Stimulated activated CD4-positive, alpha-beta T cell treated with anti-CD3 and anti-CD28 coated beads, Interleukin-2, amount 100 ng/mL, for 48 hours (primary cell): ENCODE data around the gene PALM3.
"Not testable (repeated sequence)": the region's sequence is repeated elsewhere in the genome, so short reads cannot be mapped to it uniquely, and the experiment has no call there.

ENCODE experiments used
- DNase-seq, 2 donors: peaks; one replicate each; pipeline ENCODE4 v3.0.0-alpha.2; 2020

PALM3 gene

DNA sequence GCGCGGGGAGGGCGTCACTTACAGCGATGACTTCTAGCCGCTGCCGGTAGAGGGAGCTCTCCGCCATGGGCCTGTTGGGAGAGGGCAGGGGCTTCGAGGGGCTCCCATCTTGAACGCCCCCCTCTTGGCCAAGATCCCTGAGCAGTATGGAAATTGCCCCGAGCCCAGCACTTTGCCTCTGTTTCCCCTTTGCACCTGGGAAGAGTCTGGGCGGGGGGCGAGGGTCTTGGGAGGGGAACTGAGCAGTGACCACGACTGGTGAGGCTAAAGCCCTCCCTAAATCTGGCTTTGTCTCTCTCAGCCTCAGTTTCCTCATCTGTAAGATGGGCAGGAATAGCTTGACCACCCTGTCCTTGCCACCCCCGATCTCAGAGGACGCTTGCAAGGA, 2.8 kb downstream of the PALM3 start:
- peak; percentile 41 to 54 for DNase-seq

DNA sequence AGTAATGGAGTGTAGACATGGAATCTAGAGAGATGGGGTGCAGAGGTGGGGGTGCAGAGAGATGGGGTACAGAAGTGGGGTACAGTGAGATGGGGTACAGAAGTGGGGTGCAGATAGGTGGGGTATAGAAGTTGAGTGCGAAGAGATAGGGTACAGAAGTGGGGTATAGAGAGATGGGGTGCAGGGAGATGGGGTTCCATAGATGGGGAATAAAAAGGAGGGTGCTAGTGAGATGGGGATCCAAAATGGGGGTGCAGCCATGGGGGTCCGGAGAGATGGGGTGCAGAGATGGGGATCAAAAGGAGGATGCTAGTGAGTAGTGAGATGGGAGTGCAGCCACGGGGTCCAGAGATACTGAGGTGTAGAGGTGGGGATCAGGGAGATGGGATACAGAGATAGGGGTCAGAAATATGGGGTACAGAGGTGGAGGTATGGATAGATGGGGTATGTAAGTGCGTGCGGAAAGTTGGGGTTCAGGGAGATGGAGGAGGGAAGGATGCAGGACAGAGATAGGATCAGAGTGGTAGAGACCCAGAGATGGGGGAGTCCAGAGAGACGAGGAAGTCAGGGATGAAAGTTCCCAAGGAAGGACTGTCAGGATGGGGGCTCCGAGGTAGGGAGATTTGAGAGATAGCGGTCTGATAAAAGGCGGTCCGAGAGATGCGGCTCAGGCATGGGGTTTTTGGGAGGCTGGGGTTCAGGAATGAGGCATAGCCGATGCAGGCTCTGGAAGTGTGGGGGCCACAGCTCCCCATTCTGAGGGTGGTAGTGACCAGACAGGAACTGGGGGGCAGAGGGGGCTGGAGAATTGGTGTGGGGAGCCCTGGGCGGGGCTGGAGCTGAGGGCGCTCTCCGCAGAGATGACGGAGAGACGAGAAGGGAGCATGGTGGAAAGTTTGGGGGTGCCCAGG, 3.4 kb downstream of the PALM3 start:
- DNase-seq = no peak

- DNase-seq = no peak
Observed at GRCh38 chr19:14056741-14057356, 5.0 kb downstream of the PALM3 start.

DNA sequence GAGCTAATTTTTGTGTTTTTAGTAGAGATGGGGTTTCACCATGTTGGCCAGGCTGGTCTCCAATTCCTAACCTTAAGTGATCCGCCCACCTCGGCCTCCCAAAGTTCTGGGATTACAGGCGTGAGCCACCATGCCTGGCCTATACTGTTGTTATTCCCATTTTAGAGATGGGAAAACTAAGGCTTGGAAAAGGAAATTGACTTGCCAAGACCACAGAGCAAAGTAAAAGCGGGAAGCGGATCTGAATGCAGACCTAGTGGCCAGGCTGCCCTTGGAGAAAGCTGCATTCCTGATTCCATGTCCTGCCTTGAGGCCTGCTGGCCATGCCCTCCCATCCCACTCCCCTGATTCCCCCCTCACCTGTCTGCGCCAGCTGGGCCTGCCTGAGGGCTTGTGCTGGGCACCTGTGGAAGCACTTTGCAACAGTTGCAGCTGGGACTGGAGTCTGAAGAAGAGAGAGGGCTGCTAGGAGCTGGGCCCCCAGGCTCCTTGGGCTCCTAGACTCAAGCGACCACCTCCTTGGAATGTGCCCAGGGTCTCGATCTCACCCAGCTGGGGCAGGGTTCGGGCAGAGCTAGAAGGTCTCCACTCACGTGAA, 5.7 kb downstream of the PALM3 start:
- no peak for DNase-seq

DNA sequence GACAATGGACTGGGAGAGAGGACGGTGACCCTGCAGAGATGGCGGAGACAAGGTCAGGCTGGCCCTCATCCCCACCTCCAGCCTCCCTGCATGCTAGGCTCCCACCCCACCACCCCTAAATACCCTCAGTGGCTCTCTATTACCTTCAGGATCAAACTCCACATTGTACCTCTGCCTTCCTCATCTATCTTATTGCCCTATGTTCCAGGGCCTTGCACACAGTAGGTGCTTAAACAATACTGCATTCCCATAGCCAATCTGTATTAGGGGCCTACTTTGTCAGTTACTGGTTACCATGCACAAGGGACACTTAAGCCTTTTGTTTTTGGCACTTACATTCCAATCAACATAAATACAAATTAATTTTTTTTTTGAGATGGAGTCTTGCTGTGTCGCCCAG, 6.5 kb downstream of the PALM3 start:
- DNase-seq = no peak

- no peak for DNase-seq
Observed at GRCh38 chr19:14054721-14055120, 7.2 kb downstream of the PALM3 start.

DNA sequence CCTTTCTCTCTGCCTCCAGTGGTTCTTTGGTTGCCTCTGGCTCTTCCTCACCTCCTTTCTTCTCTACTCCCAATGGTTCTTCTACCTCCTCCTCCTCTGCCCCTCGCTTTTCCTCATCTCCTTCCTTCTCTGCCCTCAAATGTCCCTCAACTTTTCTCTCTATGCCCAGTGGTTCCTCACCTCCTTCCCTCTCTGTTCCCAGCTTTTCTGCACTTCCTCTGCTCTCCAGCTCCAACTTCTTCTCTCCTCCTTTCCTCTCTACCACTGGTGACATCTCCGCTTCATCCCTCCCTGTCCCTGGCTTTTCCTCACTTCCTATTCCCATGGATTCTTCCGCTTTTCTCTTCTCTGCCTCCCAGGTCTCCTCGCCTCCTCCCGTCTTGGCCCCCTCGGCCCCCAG, 7.8 kb downstream of the PALM3 start:
- DNase-seq = no peak

DNA sequence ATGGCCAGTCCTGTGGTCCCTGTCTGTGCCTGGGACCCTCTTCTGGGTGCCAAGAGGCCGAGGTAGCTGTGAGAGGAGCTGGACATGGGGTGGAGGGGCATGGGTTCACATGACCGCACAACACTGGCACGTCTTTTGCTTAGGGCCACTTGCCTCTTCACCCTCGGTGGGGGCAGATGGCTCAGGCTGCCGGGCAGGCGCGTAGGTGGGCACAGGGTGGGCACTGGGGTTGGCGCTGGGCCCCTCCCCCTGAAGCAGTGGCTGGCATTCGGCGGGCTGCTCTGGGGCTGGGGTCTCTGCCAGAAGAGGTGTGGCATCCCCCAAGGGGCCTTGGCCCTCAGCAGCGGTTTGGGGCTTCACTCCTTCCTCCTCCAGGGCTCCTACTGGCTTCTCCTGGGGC, 8.4 kb downstream of the PALM3 start:
- no peak for DNase-seq

DNA sequence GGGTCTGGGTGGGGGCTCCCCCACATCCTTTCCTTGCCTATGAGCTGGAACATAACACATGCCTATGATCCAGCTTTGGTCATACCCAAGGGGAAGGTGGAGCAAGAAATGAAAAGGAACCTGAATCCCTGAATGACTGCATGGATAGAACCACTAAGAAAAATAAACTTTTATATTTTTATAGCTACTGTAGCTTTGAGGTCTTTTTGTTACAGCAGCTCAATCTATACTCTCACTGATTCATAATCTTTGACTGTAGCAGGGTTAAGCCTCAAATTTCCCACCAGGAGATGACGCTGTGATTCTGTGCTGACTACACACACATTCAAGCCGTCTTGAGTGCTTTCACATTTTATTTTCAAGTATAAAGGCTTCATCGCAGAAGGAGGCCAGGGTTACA, 8.8 kb downstream of the PALM3 start:
- no peak for DNase-seq

- DNase-seq = no peak
Observed at GRCh38 chr19:14052470-14052869, 9.4 kb downstream of the PALM3 start.

- no peak for DNase-seq
Observed at GRCh38 chr19:14051980-14052379, 9.9 kb downstream of the PALM3 start.

- not testable (repeated sequence) for DNase-seq
Observed at GRCh38 chr19:14050961-14051360, 10.9 kb downstream of the PALM3 start.

DNA sequence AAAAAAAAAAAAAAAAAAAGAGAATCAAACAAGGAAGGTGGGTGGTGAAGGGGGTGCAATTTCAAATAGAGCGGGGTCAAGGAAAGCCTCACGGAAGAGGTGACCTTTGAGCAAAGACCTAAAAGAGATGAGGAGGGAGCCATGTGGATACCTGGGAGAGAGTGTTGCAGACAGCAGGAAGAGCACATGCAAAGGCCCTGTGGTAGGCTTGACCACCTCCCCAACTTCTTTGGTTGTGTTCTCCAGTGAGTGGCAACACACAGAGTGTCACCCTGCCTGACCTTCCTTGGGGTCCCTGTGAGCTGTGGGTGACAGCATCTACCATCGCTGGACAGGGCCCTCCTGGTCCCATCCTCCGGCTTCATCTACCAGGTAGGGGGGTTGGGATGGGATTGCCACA, 11.4 kb downstream of the PALM3 start:
- no peak for DNase-seq

GRCh38 chr19:14048443-14049153, 13.3 kb downstream of the PALM3 start:
- peak; percentile 76 to 79 for DNase-seq

DNA sequence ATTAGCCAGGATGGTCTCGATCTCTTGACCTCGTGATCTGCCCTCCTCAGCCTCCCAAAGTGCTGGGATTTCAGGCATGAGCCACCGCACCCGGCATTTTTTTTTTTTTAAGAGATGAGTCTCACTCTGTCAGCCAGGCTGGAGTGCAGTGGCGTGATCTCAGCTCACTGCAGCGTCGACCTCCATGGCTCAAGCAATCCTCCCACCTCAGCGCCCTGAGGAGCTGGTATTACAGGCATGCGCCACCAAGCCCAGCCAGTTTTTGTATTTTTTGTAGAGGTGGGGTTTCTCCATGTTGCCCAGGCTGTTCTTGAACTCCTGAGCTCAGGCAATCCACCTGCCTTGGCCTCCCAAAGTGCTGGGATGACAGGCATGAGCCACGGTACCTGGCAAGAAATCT, 14.0 kb downstream of the PALM3 start:
- DNase-seq = not testable (repeated sequence)

GRCh38 chr19:14042659-14043608, 18.9 kb downstream of the PALM3 start:
- DNase-seq = not testable (repeated sequence)

GRCh38 chr19:14039181-14039580, 22.7 kb downstream of the PALM3 start:
- DNase-seq = no peak

DNA sequence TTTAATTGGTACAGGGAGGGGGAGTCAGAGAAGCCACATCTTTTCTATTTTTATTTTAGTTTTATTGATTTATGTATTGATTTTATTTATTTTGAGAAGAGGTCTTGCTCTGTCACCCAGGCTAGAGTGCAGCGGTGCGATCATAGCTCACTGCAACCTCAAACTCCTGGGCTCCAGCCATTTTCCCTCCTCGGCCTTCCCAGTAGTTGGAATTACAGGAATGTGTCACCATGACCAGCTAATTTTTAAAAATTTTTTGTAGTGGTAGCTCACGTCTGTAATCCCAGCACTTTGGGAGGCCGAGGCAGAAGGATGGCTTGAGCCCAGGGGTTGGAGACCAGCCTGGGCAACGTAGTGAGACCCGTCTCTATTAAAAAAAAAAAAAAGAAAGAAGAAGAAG, 26.2 kb downstream of the PALM3 start:
- no peak for DNase-seq

GRCh38 chr19:14035159-14035558, 26.7 kb downstream of the PALM3 start:
- DNase-seq = not testable (repeated sequence)

DNA sequence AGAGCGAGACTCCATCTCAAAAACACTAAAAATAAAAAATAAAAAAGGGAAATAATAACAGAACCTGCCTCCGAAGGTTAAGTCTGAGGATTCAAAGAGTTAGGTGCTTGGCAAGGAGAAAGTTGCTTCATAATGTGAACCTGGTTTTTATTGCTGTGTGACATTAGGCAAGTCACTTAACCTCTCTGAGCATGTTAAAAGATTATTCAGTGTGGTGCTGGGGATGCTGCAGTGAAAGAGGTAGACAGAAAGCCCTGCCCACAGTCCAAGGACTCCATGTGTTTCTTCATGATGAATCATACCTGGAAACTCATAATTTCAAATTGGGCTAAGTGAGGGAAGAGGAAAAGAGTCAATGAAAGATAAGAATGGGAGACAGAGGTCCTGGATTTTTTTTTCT, 27.9 kb downstream of the PALM3 start:
- no peak for DNase-seq

DNA sequence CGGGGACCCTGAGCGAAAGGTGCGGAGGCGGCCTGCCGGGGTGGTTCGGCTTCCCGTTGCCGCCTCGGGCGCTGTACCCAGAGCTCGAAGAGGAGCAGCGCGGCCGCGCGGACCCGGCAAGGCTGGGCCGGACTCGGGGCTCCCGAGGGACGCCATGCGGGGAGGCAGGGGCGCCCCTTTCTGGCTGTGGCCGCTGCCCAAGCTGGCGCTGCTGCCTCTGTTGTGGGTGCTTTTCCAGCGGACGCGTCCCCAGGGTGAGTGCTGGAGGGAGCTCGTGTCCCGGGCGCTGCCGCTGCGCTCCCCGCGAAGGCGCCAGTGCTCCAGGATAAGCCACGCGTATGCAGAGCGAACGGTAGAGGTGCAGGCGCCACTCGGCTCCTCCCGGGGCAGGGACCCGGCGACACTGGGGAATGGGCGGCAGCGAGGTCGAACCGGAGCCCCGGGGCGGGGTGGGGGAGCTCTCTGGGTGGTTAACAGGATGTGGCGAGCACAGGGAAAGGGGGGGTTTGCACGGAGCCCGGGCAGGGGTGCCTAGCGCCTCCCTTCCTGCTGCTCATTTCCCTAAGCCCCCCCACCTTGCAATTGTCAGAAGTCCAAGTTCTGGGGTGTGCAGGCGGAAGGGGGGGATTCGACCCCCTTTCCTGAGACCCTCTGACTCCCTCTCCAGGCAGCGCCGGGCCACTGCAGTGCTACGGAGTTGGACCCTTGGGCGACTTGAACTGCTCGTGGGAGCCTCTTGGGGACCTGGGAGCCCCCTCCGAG, 30.0 kb downstream of the PALM3 start, which contains the start of gene IL27RA:
Gene IL27RA (plus strand): TSS at position 44 of the 762 bp plus-strand sequence. CDS start 111 bp downstream, at position 155.
- DNase-seq = peak; percentile 60 to 61
